Measurements from ENCODE around the gene OSBPL7.

GRCh38 chr17:47867813-47868533 lies 46.4 kb upstream of the OSBPL7 start:
- TF ChIP-seq CTCF (IDR thresholded peaks at IDR 0.05 in 4 of 5, conservative IDR thresholded peaks at IDR 0.05 in 1 of 5) (no peak), POLR2A (IDR thresholded peaks at IDR 0.05) (no peak)
